GM18517 (cell line): ENCODE results near the gene FAM72A.
"Not testable (repeated sequence)": the region's sequence is repeated elsewhere in the genome, so short reads cannot be mapped to it uniquely, and the experiment has no call there.

Experiments
- ATAC-seq: cut with Tn5 transposase; IDR thresholded peaks from one replicate; pipeline ENCODE4 v1.9.1; 2021; ENCODE audit warnings: mild to moderate bottlenecking, moderate library complexity; ENCODE audit not compliant: unreplicated experiment

FAM72A gene

GRCh38 chr1:206169794-206170193, 32.8 kb downstream of the FAM72A start:
- not testable (repeated sequence) for ATAC-seq

DNA sequence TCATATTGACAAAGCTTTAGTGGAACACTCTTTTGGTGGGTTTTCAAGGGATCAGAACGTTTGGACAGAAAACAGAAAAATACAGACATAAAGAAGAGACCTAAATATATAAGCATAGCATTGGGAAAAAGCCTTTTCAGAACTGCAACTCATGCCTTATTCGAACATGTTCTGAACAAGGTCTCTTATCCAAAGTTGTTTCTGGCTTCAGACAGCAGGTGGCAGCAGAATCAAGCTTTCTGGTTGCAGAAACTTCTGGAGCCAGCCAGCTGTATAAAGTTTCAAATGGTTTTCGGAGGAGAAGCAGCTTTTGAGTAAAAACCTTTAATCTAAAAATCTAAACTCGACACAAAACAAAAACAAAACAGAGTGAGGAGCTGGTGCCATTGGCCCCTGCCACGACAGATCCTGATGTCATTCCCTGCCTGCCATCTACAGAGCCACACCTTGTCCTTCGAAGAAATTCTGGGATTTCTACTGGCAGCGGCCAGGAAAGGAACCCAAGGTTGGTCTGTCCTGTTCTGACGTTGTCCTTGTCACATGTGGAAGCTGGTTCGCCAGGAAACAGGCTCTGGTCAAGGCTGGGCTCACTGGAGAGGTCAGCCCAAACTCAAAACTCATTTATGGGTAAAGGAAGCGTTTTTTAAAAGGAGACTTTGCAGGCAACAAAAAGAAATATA, 35.1 kb downstream of the FAM72A start:
- not testable (repeated sequence) for ATAC-seq

DNA sequence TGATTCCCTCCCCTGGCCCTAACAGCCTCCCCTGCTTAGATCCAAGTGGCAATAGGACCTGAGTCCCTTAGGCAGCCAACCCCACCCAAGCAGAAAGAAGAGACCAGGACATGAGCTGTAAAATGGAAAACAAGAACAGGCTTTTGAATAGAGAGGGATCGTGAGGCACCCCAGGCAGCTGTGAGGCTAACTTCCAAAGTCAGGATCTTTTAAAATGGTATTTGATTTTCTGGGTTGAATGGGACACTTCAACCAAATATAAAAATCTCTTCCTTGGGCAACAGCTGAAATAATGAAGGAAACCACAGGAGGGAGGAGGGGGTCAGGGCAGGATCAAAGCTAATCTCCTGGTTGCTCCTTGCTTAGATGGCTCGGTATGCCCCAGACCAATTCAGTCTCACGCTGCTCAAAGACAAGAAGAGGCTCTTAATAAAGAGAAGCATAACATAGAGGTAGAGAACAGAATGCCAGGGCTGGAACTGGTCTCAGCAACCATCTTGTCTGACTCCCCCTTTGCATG, 56.8 kb downstream of the FAM72A start:
- ATAC-seq, result no peak

GRCh38 chr1:206144605-206145004, 58.0 kb downstream of the FAM72A start:
- ATAC-seq, result no peak

DNA sequence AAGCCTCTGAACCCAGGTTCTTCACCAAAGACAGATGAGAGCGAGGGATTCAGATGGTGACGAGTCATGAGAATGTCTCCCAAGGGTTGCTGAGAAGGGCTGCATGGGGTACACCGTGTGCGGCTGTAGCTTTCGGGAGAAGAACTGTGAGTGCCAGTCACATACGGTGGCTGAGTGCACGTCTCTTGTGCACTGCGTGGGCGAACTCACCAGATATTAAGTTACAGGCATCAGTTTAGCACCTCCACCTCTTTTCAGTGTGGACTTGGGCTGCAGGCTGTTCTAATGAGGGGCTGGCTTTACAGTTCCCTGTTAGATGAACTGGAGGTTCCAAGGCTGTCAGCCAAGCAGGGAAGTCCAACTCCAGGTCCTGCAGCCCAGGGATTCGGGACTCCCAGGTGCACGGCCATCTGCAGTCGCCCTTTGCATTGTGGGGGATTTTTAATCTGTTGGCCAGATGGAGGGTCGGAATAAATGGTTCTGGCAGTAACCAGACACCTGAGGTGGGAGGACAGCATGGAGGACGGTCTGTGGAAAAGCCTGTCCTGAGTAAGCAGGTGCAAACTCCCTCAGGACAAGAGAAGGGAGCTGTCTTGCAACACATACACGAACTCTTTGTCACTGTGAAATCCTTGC, 59.0 kb downstream of the FAM72A start:
- ATAC-seq, result no peak

DNA sequence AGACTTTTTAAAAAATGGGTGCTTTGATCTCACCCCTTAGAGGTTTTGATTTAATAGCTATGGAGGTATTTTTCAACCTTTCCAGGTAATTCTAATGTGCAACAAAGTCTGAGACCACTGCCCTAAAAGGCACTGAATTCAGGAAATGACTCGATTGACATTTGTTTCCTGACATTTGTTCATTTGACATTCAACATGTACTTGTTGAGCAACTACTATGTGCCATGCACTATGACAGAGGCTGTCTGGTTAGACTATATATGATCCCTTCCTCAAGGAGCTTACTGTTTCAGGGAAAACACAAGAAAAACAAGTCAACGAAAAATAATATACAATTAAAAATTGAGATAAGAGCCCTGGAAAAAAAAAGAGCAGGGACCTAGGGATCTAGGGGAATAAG, 59.9 kb downstream of the FAM72A start:
- ATAC-seq, result no peak

DNA sequence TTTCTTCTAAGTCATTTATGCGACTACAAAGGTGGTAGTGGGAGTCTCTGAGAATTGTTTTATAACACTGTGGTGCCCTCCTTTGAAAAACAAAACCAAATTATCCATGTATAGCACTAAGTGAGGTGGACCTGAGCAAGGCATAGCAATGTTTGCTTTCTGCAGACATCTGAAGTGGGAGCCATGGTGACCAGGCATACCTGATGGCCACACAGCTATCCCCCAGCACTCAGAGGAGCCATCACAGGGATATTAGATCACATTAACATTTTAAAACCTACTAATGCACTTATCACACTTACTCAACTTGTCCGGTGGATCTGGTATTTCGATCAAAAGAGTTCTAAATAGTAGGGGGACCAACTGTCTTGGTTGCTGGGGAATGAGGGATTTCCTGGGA, 60.6 kb downstream of the FAM72A start:
- ATAC-seq, result no peak

GRCh38 chr1:206136241-206136640, 66.4 kb downstream of the FAM72A start:
- ATAC-seq, result no peak
